A549 (cell line): Measurements from ENCODE around the gene C10orf88. TPM values are rescaled to one million over a fixed set of nuclear protein-coding genes. Genes with fewer than 3 reads are reported as not detected.

ENCODE experiments used
- ATAC-seq, 2 experiments: fragments of 200-7000 bp in 1 of 2; fragments of >200 bp in 1 of 2; cut with Nextera tagmentation in 1 of 2; cut with Tn5 transposase in 1 of 2; 3 replicates each; pipeline versions ENCODE4 v1.8.0 to v1.9.1; 2018 to 2020; ENCODE audit warnings: mild to moderate bottlenecking in 1 of 2, moderate library complexity in 1 of 2
- CTCF ChIA-PET: fragments of 300-600 bp; sonication (Branson Sonifier 250); formaldehyde crosslinking; extraction: SDS; loops from one replicate; lab custom pipeline; 2021; ENCODE audit warnings: antibody characterized with exemption, inconsistent platforms; lab: Yijun Ruan, JAX
- POLR2A ChIA-PET: fragments of 350-600 bp; formaldehyde crosslinking; extraction: SDS; loops from one replicate; lab custom pipeline; 2021; ENCODE audit warnings: antibody characterized with exemption, inconsistent platforms; lab: Yijun Ruan, JAX
- DNase-seq, 2 experiments: peaks; one replicate each; pipeline versions ENCODE4 v3.0.0 to v3.0.0-alpha.2; 2011 to 2016; ENCODE audit warnings: low read depth in 1 of 2, low spot score in 1 of 2
- FAIRE-seq: peaks from 2 replicates; lab custom pipeline; 2011; peaks lifted over from hg19 to GRCh38; lab: Jason Lieb, UNC
- H3K27ac ChIP-seq, 2 experiments: fragments of >200 bp; sonication (Bioruptor Twin); formaldehyde crosslinking; 3 replicates each; pipeline ENCODE4 v1.5.1; 2016 to 2017
- H3K4me1 ChIP-seq: fragments of >200 bp; sonication (Bioruptor Twin); formaldehyde crosslinking; 3 replicates; pipeline ENCODE4 v1.6.1; 2016
- H3K4me2 ChIP-seq: fragments of >200 bp; sonication (Bioruptor Twin); formaldehyde crosslinking; 3 replicates; pipeline ENCODE4 v1.6.1; 2016
- H3K4me3 ChIP-seq: fragments of >200 bp; sonication (Bioruptor Twin); formaldehyde crosslinking; 3 replicates; pipeline ENCODE4 v1.5.1; 2016
- H3K9me3 ChIP-seq: fragments of >200 bp; sonication (Bioruptor Twin); formaldehyde crosslinking; 3 replicates; pipeline ENCODE4 v1.6.1; 2016
- CBX8 ChIP-seq: fragments of 200-600 bp; sonication (generic); IDR thresholded peaks from 2 replicates; pipeline ENCODE4 v1.6.1; 2016
- CEBPB ChIP-seq, 2 experiments: fragments of >200 bp in 1 of 2; sonication (Bioruptor Twin) in 1 of 2; formaldehyde crosslinking in 1 of 2; IDR thresholded peaks; 2 replicates each; pipeline ENCODE4 v1.6.1; 2012 to 2016
- CHD4 ChIP-seq: fragments of 200-600 bp; sonication (generic); IDR thresholded peaks from 2 replicates; pipeline ENCODE4 v1.6.1; 2016; ENCODE audit warnings: antibody characterized with exemption, mild to moderate bottlenecking, borderline replicate concordance
- CTCF ChIP-seq: fragments of >200 bp; sonication (Bioruptor Twin); formaldehyde crosslinking; IDR thresholded peaks from 3 replicates; pipeline ENCODE4 v1.5.1; 2016
- E2F6 ChIP-seq: IDR thresholded peaks from 2 replicates; pipeline ENCODE4 v1.6.1; 2012; ENCODE audit warnings: low read depth, borderline replicate concordance
- FOSB ChIP-seq: fragments of 250-450 bp; sonication (Bioruptor Pico); IDR thresholded peaks from 2 replicates; pipeline ENCODE4 v1.5.0; 2020; ENCODE audit warnings: mild to moderate bottlenecking, moderate library complexity
- GATA3 ChIP-seq: IDR thresholded peaks from 2 replicates; pipeline ENCODE4 v1.6.1; 2012; ENCODE audit warnings: borderline replicate concordance
- HMGXB4 ChIP-seq: fragments of 250-450 bp; sonication (Bioruptor Pico); IDR thresholded peaks from 2 replicates; pipeline ENCODE4 v1.5.0; 2021; ENCODE audit warnings: mild to moderate bottlenecking, moderate library complexity, borderline replicate concordance
- HOXB5 ChIP-seq: fragments of 250-450 bp; sonication (Bioruptor Pico); IDR thresholded peaks from 2 replicates; pipeline ENCODE4 v1.5.0; 2020; ENCODE audit warnings: mild to moderate bottlenecking, moderate library complexity
- JUNB ChIP-seq: fragments of >200 bp; sonication (Bioruptor Twin); formaldehyde crosslinking; IDR thresholded peaks from 2 replicates; pipeline ENCODE4 v1.6.1; 2016
- KDM1A ChIP-seq: fragments of 200-600 bp; sonication (generic); IDR thresholded peaks from 2 replicates; pipeline ENCODE4 v1.6.1; 2016; ENCODE audit warnings: low read depth, mild to moderate bottlenecking
- KDM5A ChIP-seq: fragments of 200-600 bp; sonication (generic); IDR thresholded peaks from 2 replicates; pipeline ENCODE4 v1.6.1; 2016; ENCODE audit warnings: antibody characterized with exemption, mild to moderate bottlenecking
- MAFK ChIP-seq: fragments of 450-650 bp; IDR thresholded peaks from 2 replicates; pipeline ENCODE4 v1.6.1; 2014; ENCODE audit not compliant: partially characterized antibody
- MYC ChIP-seq: IDR thresholded peaks from 2 replicates; pipeline ENCODE4 v1.6.1; 2012; ENCODE audit warnings: mild to moderate bottlenecking, inconsistent platforms, low read length, improper control_type of control experiment, borderline replicate concordance
- NFE2L2 ChIP-seq: fragments of 150-350 bp; conservative IDR thresholded peaks from 2 replicates; pipeline ENCODE4 v1.6.1; 2014; ENCODE audit warnings: low read length
- PBX3 ChIP-seq: IDR thresholded peaks from 2 replicates; pipeline ENCODE4 v1.6.1; 2012
- PHF8 ChIP-seq: fragments of 200-600 bp; sonication (generic); IDR thresholded peaks from 2 replicates; pipeline ENCODE4 v1.6.1; 2016; ENCODE audit warnings: low read depth, mild to moderate bottlenecking, antibody characterized with exemption, moderate library complexity, borderline replicate concordance
- REST ChIP-seq: fragments of 200-600 bp; sonication (generic); IDR thresholded peaks from 2 replicates; pipeline ENCODE4 v1.6.1; 2016; ENCODE audit warnings: antibody characterized with exemption, mild to moderate bottlenecking, moderate library complexity
- RFX5 ChIP-seq: fragments of 450-650 bp; IDR thresholded peaks from 2 replicates; pipeline ENCODE4 v1.7.1; 2014; ENCODE audit warnings: antibody characterized with exemption, mild to moderate bottlenecking, moderate library complexity
- SMC3 ChIP-seq: fragments of >200 bp; sonication (Bioruptor Twin); formaldehyde crosslinking; IDR thresholded peaks from 3 replicates; pipeline ENCODE4 v1.6.1; 2018; ENCODE audit warnings: inconsistent platforms
- TFCP2L1 ChIP-seq: fragments of 250-450 bp; sonication (Bioruptor Pico); IDR thresholded peaks from 2 replicates; pipeline ENCODE4 v1.5.0; 2021; ENCODE audit warnings: mild to moderate bottlenecking
- WGBS: methylation state at CpG from one replicate; pipeline ENCODE4 v1.1.6; 2017; ENCODE audit errors: missing lambda C conversion rate; 5-methylcytosine and 5-hydroxymethylcytosine counted together
- polyA plus RNA-seq, 4 experiments: library from polyadenylated mRNA; depleted of rRNA in 3 of 4; stranded (reverse); fragments of >200 nt; fragmentation: RNase III in 1 of 4; extraction: RNeasy Plus Mini Kit Qiagen cat#74134 plus additional on column Dnase treatment in 1 of 4; gene quantifications; 2 replicates in 3 of 4; 3 replicates in 1 of 4; pipeline ENCODE4 v1.2.3, GENCODE V29; 2011 to 2017

C10orf88 gene
- polyA plus RNA-seq, 2 of the 4 experiments (the other 2 are of a cell fraction): 11.0 to 11.9 TPM

- no peak overlapping the region for H3K4me3 ChIP-seq
- CTCF ChIA-PET: interaction anchor here (1.4 kb wide), 1 partner anchor 12 kb away, joined by 3 read pairs; no protein-coding TSS in a partner anchor
- DNase-seq: no peak
- no peak for FAIRE-seq
- ATAC-seq: no peak
- peaks cover 43% of the 10 kb centered on the region for H3K9me3 ChIP-seq
- no peak overlapping the region for H3K27ac ChIP-seq
- POLR2A ChIA-PET: no interaction called here
- TF ChIP-seq MAFK (no peak), GATA3 (no peak), KDM1A (no peak), E2F6 (no peak), SMC3 (no peak), TFCP2L1 (CRISPR knock-in tag) (no peak)
- H3K4me2 ChIP-seq: no peak overlapping the region
- no peaks in the 10 kb centered on the region for H3K4me1 ChIP-seq
Observed at GRCh38 chr10:122966879-122967278, 12.9 kb upstream of the C10orf88 start.

- 17% methylated on average over 3 of the region's 3 CpGs for WGBS
- Histone ChIP-seq H3K27ac (no peak overlapping the region), H3K4me2 (no peak overlapping the region), H3K4me3 (no peak overlapping the region), H3K4me1 (no peaks in the 10 kb centered on the region), H3K9me3 (peaks cover 30% of the 10 kb centered on the region)
- FAIRE-seq (no peak), ATAC-seq (no peak), DNase-seq (no peak)
- ChIA-PET CTCF (interaction anchor here (1.1 kb wide), 1 partner anchor 18 kb away, joined by 5 read pairs; the partner anchor contains the start of gene PSTK), POLR2A (interaction anchor here (0.7 kb wide), 1 partner anchor 8 kb away, joined by 3 read pairs; the partner anchor contains the start of gene C10orf88)
- TF ChIP-seq PHF8 (no peak), KDM1A (no peak), TFCP2L1 (CRISPR knock-in tag) (no peak), RFX5 (no peak), CHD4 (no peak), KDM5A (no peak), CTCF (no peak), JUNB (no peak), E2F6 (no peak), CEBPB (IDR thresholded peaks at IDR 0.05) (no peak), FOSB (CRISPR knock-in tag) (no peak), HMGXB4 (CRISPR knock-in tag) (no peak), NFE2L2 (no peak), MYC (no peak), REST (no peak), PBX3 (no peak), HOXB5 (CRISPR knock-in tag) (no peak), CBX8 (no peak)
Observed at GRCh38 chr10:122962405-122962804, 8.4 kb upstream of the C10orf88 start.
